PC-9 (cell line): ENCODE measurements around the gene ELMO2. TPM values are rescaled to one million over a fixed set of nuclear protein-coding genes. Genes with fewer than 3 reads are reported as not detected.

Experiments
- BruUV-seq: library from RNA; stranded (reverse); fragments of 400-500 nt; replicated peaks from 2 replicates; lab custom pipeline; 2021; lab: Mats Ljungman, UMichigan
- CTCF ChIA-PET: fragments of 300-600 bp; sonication (Branson Sonifier 250); formaldehyde crosslinking; loops from one replicate; lab custom pipeline; 2022; ENCODE audit warnings: antibody characterized with exemption; lab: Charles Lee
- POLR2A ChIA-PET: fragments of 300-600 bp; sonication (Branson Sonifier 250); formaldehyde crosslinking; loops from one replicate; lab custom pipeline; 2022; ENCODE audit warnings: antibody characterized with exemption; ENCODE audit not compliant: unreplicated experiment; lab: Charles Lee
- DNase-seq, 2 experiments: peaks; one replicate each; pipeline versions ENCODE4 v3.0.0 to v3.0.0-alpha.2; 2015 to 2022; ENCODE audit warnings: mixed read lengths in 1 of 2
- H2AFZ ChIP-seq: fragments of 200-600 bp; sonication (generic); 2 replicates; pipeline ENCODE4 v1.8.1; 2017; ENCODE audit warnings: antibody characterized with exemption
- H3F3A ChIP-seq: fragments of 200-600 bp; sonication (generic); 2 replicates; pipeline ENCODE4 v1.8.1; 2017; ENCODE audit warnings: antibody characterized with exemption, mild to moderate bottlenecking, low read depth; ENCODE audit not compliant: insufficient read depth
- H3K27ac ChIP-seq: fragments of 200-600 bp; sonication (generic); 2 replicates; pipeline ENCODE4 v1.6.1; 2016; ENCODE audit warnings: mixed run types
- H3K27me3 ChIP-seq: fragments of 200-600 bp; sonication (generic); 2 replicates; pipeline ENCODE4 v1.6.1; 2016; ENCODE audit warnings: low read depth, mixed run types; ENCODE audit not compliant: insufficient read depth
- H3K36me3 ChIP-seq: fragments of 200-600 bp; sonication (generic); 2 replicates; pipeline ENCODE4 v1.6.1; 2016; ENCODE audit warnings: low read depth, mixed run types
- H3K4me1 ChIP-seq: fragments of 200-600 bp; sonication (generic); replicated peaks from 2 replicates; pipeline ENCODE4 v1.6.1; 2016; ENCODE audit warnings: mixed run types; ENCODE audit not compliant: insufficient read depth
- H3K4me2 ChIP-seq: fragments of 200-600 bp; sonication (generic); 2 replicates; pipeline ENCODE4 v1.6.1; 2017; ENCODE audit warnings: mixed run types
- H3K4me3 ChIP-seq: fragments of 200-600 bp; sonication (generic); 2 replicates; pipeline ENCODE4 v1.6.1; 2016; ENCODE audit warnings: mixed run types
- H3K79me2 ChIP-seq: fragments of 200-600 bp; sonication (generic); 2 replicates; pipeline ENCODE4 v1.6.1; 2017; ENCODE audit warnings: low read depth, mixed run types
- H3K9me2 ChIP-seq: fragments of 200-600 bp; sonication (generic); 2 replicates; pipeline ENCODE4 v1.8.1; 2017; ENCODE audit warnings: mild to moderate bottlenecking; ENCODE audit not compliant: insufficient read depth
- H3K9me3 ChIP-seq: fragments of 200-600 bp; sonication (generic); 2 replicates; pipeline ENCODE4 v1.8.1; 2016; ENCODE audit warnings: low read depth; ENCODE audit not compliant: insufficient read depth
- H4K20me1 ChIP-seq: fragments of 200-600 bp; sonication (generic); 2 replicates; pipeline ENCODE4 v1.8.1; 2017; ENCODE audit not compliant: insufficient read depth
- EZH2 ChIP-seq: fragments of 200-600 bp; sonication (generic); IDR thresholded peaks from 2 replicates; pipeline ENCODE4 v1.8.0; 2017; ENCODE audit warnings: antibody characterized with exemption, low read depth
- intact Hi-C: fragments of 100-400 bp; cut with micrococcal nuclease; formaldehyde crosslinking; loops from one replicate; pipeline ENCODE4 v1.10.0; 2022; ENCODE audit not compliant: unreplicated experiment
- total RNA-seq: library from RNA; stranded (reverse); gene quantifications from 2 replicates; pipeline ENCODE4 v1.2.3, GENCODE V29; 2021
- TF ChIP-seq, protein P1 (sequence below): fragments of 200-600 bp; sonication (generic); conservative IDR thresholded peaks from 2 replicates; pipeline ENCODE4 v1.6.1; 2017; ENCODE audit warnings: mixed run types, antibody characterized with exemption, mild to moderate bottlenecking, moderate library complexity

The ELMO2 gene
- total RNA-seq, 1 experiment from 2014 or later = 29.4 TPM

DNA sequence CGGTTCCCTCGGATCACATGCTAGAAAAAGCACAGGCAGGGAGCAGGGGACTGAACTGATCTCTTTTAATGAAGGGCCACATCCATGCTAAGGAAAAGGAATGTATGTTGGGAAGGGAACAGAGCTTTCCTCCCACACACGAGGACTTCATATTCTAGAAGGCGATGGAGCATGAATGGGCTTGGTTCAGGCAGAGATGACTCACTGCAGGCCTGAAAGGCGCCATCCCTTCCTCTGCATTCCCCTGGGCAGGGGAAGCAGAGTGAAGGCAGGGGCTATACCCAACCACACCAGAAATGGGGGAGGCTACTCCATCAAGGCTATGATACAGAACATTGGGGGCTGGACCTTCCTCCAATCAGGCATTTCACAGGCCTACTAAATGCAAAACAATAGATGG lies 30.6 kb downstream of the ELMO2 start:
- no peak overlapping the region for H3K4me3 ChIP-seq
- DNase-seq = no peak
- TF ChIP-seq, protein P1, sequence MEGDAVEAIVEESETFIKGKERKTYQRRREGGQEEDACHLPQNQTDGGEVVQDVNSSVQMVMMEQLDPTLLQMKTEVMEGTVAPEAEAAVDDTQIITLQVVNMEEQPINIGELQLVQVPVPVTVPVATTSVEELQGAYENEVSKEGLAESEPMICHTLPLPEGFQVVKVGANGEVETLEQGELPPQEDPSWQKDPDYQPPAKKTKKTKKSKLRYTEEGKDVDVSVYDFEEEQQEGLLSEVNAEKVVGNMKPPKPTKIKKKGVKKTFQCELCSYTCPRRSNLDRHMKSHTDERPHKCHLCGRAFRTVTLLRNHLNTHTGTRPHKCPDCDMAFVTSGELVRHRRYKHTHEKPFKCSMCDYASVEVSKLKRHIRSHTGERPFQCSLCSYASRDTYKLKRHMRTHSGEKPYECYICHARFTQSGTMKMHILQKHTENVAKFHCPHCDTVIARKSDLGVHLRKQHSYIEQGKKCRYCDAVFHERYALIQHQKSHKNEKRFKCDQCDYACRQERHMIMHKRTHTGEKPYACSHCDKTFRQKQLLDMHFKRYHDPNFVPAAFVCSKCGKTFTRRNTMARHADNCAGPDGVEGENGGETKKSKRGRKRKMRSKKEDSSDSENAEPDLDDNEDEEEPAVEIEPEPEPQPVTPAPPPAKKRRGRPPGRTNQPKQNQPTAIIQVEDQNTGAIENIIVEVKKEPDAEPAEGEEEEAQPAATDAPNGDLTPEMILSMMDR = no peak
- no peak for TF ChIP-seq EZH2
- H3K9me2 ChIP-seq = no peaks in the 10 kb centered on the region
- no peaks in the 10 kb centered on the region for H3K79me2 ChIP-seq
- no peaks in the 10 kb centered on the region for H3F3A ChIP-seq
- no peaks in the 10 kb centered on the region for H3K9me3 ChIP-seq
- no peaks in the 10 kb centered on the region for H3K27me3 ChIP-seq
- H3K4me1 ChIP-seq = no peaks in the 10 kb centered on the region
- CTCF ChIA-PET = no interaction called here
- intact Hi-C loops = no loop called here
- no peak overlapping the region for H3K4me2 ChIP-seq
- POLR2A ChIA-PET = no interaction called here
- H3K36me3 ChIP-seq = 0 out of 2 replicates have a peak, but pooled peaks cover 2% of the 10 kb centered on the region
- BruUV-seq = no TSS peak
- H4K20me1 ChIP-seq = no peaks in the 10 kb centered on the region
- no peak overlapping the region for H3K27ac ChIP-seq
- no peak overlapping the region for H2AFZ ChIP-seq

DNA sequence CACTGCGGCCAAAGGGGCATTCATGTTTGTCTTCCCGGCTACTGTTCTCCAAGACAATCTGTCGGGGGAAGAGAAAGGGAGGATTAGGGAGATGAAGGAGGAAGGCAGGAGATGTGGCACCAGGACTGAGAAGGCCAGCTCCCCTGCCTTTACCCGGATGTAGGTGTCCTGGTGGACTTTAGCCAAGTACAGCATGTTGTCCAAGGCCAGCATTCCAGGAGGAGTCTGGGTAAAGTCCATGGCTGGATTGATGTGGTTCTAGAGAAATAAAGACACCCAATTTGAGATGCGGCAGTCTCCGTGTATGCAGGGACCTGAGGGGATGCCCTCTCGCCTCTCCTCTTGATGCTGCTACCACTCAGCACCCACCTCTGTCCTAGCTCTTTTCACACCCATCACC lies 32.0 kb downstream of the ELMO2 start:
- no peaks in the 10 kb centered on the region for H3K27me3 ChIP-seq
- ChIA-PET CTCF (no interaction called here), POLR2A (interaction anchor here (0.6 kb wide), 1 partner anchor 11 kb away, joined by 5 read pairs; no protein-coding TSS in a partner anchor)
- H3K4me3 ChIP-seq = no peak overlapping the region
- intact Hi-C loops = no loop called here
- no peak overlapping the region for H2AFZ ChIP-seq
- no peaks in the 10 kb centered on the region for H3K9me2 ChIP-seq
- H3K36me3 ChIP-seq = 0 out of 2 replicates have a peak, but pooled peaks cover 12% of the 10 kb centered on the region
- no peak overlapping the region for H3K27ac ChIP-seq
- no peaks in the 10 kb centered on the region for H3K9me3 ChIP-seq
- no peaks in the 10 kb centered on the region for H3K4me1 ChIP-seq
- H4K20me1 ChIP-seq = peaks cover 2% of the 10 kb centered on the region; the same call in 1 of the 2 replicates
- H3K4me2 ChIP-seq = no peak overlapping the region
- peaks cover 3% of the 10 kb centered on the region; the same call in 1 of the 2 replicates for H3F3A ChIP-seq
- BruUV-seq = no TSS peak
- DNase-seq = no peak
- H3K79me2 ChIP-seq = no peaks in the 10 kb centered on the region
- TF ChIP-seq, protein P1 = no peak
- TF ChIP-seq EZH2 = no peak

DNA sequence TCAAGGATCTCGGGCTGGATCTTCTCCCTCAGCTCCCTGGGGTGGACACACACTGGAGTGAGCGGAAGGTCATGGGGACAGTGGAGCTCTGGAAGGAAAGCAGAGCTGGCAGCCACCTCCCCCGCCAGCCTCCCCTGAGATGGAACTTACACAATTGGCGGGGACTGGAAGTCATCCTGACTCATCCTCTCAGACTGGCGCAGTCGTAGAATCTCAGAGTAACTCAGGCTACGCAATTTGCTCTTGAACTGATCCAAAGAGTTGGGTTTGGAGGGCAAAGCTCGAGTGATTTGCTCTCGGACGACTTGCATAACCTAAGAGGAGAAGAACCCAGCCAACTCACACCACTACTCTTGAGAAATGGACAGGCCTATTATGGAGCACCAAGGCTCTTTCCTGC lies 34.8 kb downstream of the ELMO2 start:
- Histone ChIP-seq H3F3A (peaks cover 26% of the 10 kb centered on the region), H3K4me2 (no peak overlapping the region), H3K9me3 (no peaks in the 10 kb centered on the region), H3K36me3 (0 out of 2 replicates have a peak, but pooled peaks cover 12% of the 10 kb centered on the region), H4K20me1 (peaks cover 11% of the 10 kb centered on the region; the same call in 1 of the 2 replicates), H3K9me2 (no peaks in the 10 kb centered on the region), H3K27ac (no peak overlapping the region), H3K4me1 (peaks cover 16% of the 10 kb centered on the region), H3K4me3 (no peak overlapping the region), H3K27me3 (no peaks in the 10 kb centered on the region), H2AFZ (no peak overlapping the region), H3K79me2 (no peaks in the 10 kb centered on the region)
- ChIA-PET CTCF (no interaction called here), POLR2A (interaction anchor here (0.7 kb wide), 1 partner anchor 11 kb away, joined by 4 read pairs; no protein-coding TSS in a partner anchor)
- intact Hi-C loops = no loop called here
- no peak for DNase-seq
- TF ChIP-seq, protein P1 = no peak
- TF ChIP-seq EZH2 = no peak
- BruUV-seq = no TSS peak
